WERI-Rb-1 (cell line): ENCODE data around the gene RABEP1.

Experiments
- DNase-seq: peaks from one replicate; pipeline ENCODE4 v3.0.0-alpha.2; 2020
- H3K27ac ChIP-seq: fragments of 250-450 bp; sonication (Bioruptor Pico); 2 replicates; pipeline ENCODE4 v1.5.1; 2020; ENCODE audit warnings: mild to moderate bottlenecking, moderate library complexity
- H3K27me3 ChIP-seq: fragments of 250-450 bp; sonication (Bioruptor Pico); 2 replicates; pipeline ENCODE4 v1.5.1; 2021; ENCODE audit warnings: mild to moderate bottlenecking, low read depth, moderate library complexity; ENCODE audit not compliant: insufficient read depth, severe bottlenecking
- H3K36me3 ChIP-seq: fragments of 250-450 bp; sonication (Bioruptor Pico); 2 replicates; pipeline ENCODE4 v1.5.1; 2020; ENCODE audit warnings: mild to moderate bottlenecking, moderate library complexity
- H3K4me3 ChIP-seq: 2 replicates; pipeline ENCODE4 v1.5.1; 2011; ENCODE audit warnings: low read depth, mild to moderate bottlenecking, control low read depth, low read length
- H3K9me3 ChIP-seq: fragments of 250-450 bp; sonication (Bioruptor Pico); 2 replicates; pipeline ENCODE4 v1.5.1; 2021; ENCODE audit warnings: mild to moderate bottlenecking, moderate library complexity; ENCODE audit not compliant: severe bottlenecking
- TF ChIP-seq, protein P1 (sequence below): IDR thresholded peaks from 2 replicates; pipeline ENCODE4 v1.5.1; 2011; ENCODE audit warnings: low read depth, mild to moderate bottlenecking, control low read depth, inconsistent platforms, low read length

RABEP1 gene

GRCh38 chr17:5241861-5242671 lies 40.0 kb upstream of the RABEP1 start:
- H3K4me3 ChIP-seq, result no peak overlapping the region
- H3K27me3 ChIP-seq, result no peaks in the 10 kb centered on the region
- TF ChIP-seq, protein P1, sequence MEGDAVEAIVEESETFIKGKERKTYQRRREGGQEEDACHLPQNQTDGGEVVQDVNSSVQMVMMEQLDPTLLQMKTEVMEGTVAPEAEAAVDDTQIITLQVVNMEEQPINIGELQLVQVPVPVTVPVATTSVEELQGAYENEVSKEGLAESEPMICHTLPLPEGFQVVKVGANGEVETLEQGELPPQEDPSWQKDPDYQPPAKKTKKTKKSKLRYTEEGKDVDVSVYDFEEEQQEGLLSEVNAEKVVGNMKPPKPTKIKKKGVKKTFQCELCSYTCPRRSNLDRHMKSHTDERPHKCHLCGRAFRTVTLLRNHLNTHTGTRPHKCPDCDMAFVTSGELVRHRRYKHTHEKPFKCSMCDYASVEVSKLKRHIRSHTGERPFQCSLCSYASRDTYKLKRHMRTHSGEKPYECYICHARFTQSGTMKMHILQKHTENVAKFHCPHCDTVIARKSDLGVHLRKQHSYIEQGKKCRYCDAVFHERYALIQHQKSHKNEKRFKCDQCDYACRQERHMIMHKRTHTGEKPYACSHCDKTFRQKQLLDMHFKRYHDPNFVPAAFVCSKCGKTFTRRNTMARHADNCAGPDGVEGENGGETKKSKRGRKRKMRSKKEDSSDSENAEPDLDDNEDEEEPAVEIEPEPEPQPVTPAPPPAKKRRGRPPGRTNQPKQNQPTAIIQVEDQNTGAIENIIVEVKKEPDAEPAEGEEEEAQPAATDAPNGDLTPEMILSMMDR, result no peak
- H3K36me3 ChIP-seq, result no peaks in the 10 kb centered on the region
- H3K27ac ChIP-seq, result no peak overlapping the region
- DNase-seq, result no peak
- H3K9me3 ChIP-seq, result no peaks in the 10 kb centered on the region

DNA sequence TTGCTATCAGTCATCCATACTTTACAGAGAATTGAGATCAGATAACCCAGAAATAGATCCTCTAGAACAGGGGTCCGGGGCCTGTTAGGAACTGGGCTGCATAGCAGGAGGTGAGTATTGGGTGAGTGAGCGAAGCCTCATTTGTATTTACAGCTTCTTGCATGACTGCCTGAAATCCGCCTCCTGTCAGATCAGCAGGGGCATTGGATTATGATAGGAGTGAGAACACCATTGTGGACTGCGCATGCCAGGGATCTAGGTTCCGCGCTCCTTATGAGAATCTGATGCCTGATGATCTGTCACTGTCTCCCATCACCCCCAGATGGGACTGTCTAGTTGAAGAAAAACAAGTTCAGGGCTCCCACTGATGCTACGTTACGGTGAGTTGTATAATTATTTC lies 34.5 kb upstream of the RABEP1 start:
- H3K36me3 ChIP-seq, result no peaks in the 10 kb centered on the region
- TF ChIP-seq, protein P1, result no peak
- no peak overlapping the region for H3K27ac ChIP-seq
- no peaks in the 10 kb centered on the region for H3K27me3 ChIP-seq
- DNase-seq, result peak; percentile 68
- no peak overlapping the region; the same call in 1 of the 2 replicates for H3K4me3 ChIP-seq
- H3K9me3 ChIP-seq, result no peaks in the 10 kb centered on the region

- H3K36me3 ChIP-seq, result no peaks in the 10 kb centered on the region
- no peak for DNase-seq
- no peaks in the 10 kb centered on the region for H3K9me3 ChIP-seq
- H3K27me3 ChIP-seq, result no peaks in the 10 kb centered on the region
- H3K27ac ChIP-seq, result no peak overlapping the region
- TF ChIP-seq, protein P1, result no peak
- H3K4me3 ChIP-seq, result no peak overlapping the region
These were observed 33.1 kb upstream of the RABEP1 start for GRCh38 chr17:5248821-5249479.

- Histone ChIP-seq H3K4me3 (no peak overlapping the region), H3K36me3 (no peaks in the 10 kb centered on the region), H3K9me3 (no peaks in the 10 kb centered on the region), H3K27ac (no peak overlapping the region), H3K27me3 (no peaks in the 10 kb centered on the region)
- TF ChIP-seq, protein P1, result peak; percentile 62
- peak; percentile 65 for DNase-seq
These were observed 32.5 kb upstream of the RABEP1 start for GRCh38 chr17:5249615-5250014.

- no peak overlapping the region for H3K27ac ChIP-seq
- no peak for DNase-seq
These were observed 27.7 kb upstream of the RABEP1 start for GRCh38 chr17:5254414-5254813.

More at GRCh38 chr17:5254414-5254813, 27.7 kb upstream of the RABEP1 start:
- H3K27me3 ChIP-seq, result no peaks in the 10 kb centered on the region
- TF ChIP-seq, protein P1, result no peak
- no peak overlapping the region for H3K4me3 ChIP-seq
- no peaks in the 10 kb centered on the region for H3K9me3 ChIP-seq
- no peaks in the 10 kb centered on the region for H3K36me3 ChIP-seq
